Fibroblast of skin of left quadriceps (primary cell): ENCODE measurements around the gene ZNF197.
A peak's percentile ranks its signal among the peaks of the same experiment; 100 is the strongest.
"Not testable (repeated sequence)": the region's sequence is repeated elsewhere in the genome, so short reads cannot be mapped to it uniquely, and the experiment has no call there.

Source experiments
- DNase-seq, 2 experiments: peaks; one replicate each; pipeline ENCODE4 v3.0.0-alpha.2; 2013; ENCODE audit warnings: low read depth in 2 of 2

ZNF197 gene

DNA sequence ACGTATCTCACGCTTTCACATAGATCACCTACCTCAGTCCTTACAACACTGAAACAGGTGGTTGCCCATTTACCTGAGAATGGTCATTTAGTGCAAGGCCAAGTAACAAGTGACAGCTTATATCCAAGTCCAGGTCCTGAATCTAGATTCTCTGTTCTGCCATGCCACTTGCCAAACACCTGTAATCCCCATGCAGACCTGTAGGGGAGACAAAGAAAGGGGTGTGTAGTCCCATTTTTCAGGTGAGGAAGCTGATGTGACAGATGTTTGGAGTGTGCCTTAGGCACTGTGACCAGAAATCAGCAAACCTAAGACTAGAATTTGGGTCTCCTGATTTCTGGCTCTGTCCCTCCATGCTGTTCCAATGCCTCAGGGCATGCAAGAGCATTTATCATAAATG lies 36.4 kb downstream of the ZNF197 start:
- no peak for DNase-seq

DNA sequence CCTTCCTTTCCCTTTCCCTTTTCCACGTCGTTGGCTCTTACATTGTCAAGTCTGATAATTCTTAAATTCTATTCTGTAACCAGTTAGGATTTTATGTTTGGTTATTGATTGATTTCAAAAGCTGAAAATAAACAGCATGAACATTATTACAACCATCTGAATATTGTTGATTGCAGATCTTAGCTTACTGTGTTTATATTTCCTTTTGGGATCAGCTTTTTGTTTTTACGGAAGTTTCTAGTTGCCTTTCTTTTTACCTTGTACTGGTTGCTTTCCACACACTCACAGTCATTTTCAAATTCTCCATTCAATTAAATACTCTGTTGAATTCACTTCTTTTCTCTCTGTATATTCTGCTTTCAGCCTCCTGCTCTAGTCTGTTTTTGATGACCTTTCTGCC lies 40.3 kb downstream of the ZNF197 start:
- DNase-seq: no peak

DNA sequence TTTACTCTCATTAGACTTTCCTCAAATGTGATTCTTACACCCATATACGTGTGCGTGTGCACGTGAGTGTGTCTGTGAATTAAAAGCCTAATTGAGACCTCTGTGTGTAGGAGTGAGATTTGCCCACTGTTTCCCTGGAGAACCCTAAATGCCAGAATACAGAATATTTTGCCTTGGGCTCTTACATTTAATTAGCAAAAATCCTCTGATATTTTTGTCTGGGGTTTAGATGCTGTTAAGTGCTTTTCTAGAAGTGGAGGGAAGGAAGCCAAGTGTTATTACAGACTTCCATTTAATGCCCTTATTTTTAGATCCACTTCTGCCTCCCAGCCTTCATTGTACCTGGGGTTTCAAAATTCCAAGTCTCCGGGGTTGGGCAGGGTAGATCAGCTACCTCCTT lies 41.5 kb downstream of the ZNF197 start:
- DNase-seq: no peak

DNA sequence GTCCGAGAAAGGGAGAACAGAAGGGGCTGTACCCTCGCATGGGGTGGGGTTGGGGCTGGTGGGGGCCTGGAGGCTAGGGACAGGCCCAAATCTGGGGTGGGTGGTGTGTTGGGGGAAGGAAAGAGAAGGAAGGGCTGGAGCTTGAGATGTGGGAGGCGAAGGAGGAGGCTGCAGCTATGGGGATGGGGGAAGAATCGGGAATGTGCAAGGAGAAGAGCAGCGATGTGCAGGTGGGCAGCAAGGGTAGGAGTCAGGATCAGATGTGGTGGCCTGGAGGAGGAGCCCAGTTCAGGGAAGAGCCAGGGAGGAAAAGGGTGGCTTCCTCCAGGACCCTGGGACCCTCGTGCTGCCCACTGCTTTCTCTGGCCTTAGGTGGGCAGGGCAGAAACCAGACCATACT lies 44.9 kb downstream of the ZNF197 start:
- no peak for DNase-seq

DNA sequence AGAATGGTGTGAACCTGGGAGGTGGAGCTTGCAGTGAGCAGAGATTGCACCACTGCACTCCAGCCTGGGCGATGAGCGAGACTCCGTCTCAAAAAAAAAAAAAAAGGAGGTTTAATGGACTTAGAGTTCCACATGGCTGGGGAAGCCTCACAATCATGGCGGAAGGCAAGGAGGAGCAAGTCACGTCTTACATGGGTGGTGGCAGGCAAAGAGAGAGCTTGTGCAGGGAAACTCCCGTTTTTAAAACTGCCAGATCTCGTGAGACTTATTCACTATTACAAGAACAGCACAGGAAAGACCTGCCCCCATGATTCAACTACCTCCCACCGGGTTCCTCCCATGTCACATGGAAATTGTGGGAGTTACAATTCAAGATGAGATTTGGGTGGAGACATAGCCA lies 48.6 kb downstream of the ZNF197 start:
- DNase-seq: not testable (repeated sequence)

DNA sequence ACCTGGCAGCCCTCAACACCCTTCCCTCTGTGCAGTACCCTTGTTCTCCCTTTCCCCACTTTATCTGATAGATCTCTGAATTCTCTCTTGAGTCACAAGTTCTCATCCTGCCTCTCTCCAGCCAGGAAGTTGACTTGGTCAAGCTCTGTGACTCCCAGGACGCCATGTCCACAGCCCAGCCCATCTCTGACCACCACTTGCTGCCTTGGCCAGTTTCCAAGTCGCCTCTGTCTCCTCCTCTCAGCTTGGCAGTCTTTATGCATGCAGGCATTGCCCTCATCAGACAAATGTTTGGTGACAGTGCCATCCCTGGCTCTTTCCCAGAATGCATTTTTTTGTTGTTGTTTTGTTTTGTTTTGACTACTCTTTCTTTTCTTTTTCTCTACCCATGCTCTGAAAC lies 49.4 kb downstream of the ZNF197 start:
- no peak for DNase-seq

DNA sequence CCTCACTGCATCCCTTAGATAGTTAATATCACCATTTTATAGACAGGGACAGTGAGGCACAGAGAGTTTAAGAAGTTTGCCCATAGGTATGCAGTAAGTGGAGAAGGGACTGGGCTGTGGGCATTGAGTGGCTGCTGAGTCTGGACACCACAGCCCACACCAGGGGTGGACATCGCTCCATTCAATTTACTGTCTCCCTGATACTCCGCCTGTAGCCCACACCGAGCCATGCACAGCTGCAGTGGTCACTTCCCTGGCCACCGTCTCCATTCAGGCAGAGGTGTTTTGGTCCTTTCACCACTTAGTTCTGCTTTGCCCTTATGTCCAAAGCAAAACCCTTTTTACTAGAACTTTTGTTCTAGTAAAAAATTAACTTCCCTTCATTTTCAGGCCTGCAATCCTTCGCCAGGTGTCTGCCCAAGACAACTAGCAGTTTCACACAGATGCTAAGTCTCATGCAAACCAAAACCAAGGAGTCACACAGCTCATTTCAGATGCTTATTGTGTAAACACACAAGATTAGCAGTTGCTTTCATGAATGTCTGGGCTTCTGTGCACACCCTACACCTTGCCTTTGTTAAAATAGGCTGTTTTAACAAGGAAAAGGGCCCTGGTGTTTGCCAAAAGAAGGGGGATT lies 53.8 kb downstream of the ZNF197 start:
- DNase-seq: no peak

DNA sequence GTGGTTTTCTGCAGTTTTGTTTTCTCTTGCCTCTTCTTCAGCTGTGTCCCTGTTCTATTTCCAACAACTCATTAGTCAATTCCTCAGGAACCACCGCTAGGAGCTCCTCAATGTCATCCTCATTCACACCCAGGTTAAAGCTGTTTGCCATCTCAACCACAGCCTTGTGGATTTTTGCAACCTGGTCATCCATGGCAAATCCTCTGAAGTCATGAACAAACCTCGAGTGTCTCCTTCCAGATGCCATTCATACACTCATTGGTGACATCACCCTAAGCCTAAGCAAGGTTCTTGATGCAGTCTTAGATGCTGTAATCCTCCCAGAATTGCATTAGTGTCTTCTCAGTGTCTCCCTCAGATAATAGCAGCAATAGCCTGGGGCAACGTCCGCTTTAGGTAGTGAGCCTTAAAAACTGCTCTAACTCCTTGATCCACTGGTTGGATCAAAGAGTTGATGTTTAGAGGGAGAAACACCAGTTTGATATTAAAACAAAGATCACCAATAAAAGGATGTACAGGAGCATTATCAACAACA lies 56.2 kb downstream of the ZNF197 start:
- no peak for DNase-seq

DNA sequence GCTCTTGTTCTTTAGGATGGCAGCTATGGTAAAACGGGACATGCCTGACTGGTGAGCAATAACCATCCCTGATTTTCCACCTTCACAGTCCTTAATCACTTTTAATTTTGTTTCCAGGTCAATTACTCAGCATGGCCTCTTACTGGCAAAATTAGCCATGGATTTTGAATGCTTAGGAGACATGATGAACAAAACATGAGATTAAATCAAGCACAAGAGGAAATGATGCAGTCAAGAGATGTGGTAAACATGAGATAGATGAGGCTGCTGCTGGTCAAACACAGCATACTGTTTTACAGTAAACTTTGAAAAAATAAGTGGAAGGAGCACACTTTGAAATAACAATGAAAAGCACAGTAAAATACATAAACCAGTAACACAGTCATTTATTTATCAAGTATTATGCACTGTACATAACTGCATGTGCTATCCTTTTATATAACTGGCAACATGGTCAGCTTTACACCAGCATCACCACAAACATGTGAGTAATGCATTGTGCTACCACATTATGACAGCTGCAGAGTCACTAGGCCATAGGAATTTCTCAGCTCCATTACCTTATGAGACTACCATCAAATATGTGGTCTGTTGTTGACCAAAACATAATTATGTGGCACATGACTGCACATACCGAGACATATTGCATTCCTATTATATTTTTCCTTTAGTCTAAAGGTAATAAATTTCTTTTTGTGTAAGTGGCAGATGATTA lies 57.5 kb downstream of the ZNF197 start:
- DNase-seq: peak; percentile 1 to 3

DNA sequence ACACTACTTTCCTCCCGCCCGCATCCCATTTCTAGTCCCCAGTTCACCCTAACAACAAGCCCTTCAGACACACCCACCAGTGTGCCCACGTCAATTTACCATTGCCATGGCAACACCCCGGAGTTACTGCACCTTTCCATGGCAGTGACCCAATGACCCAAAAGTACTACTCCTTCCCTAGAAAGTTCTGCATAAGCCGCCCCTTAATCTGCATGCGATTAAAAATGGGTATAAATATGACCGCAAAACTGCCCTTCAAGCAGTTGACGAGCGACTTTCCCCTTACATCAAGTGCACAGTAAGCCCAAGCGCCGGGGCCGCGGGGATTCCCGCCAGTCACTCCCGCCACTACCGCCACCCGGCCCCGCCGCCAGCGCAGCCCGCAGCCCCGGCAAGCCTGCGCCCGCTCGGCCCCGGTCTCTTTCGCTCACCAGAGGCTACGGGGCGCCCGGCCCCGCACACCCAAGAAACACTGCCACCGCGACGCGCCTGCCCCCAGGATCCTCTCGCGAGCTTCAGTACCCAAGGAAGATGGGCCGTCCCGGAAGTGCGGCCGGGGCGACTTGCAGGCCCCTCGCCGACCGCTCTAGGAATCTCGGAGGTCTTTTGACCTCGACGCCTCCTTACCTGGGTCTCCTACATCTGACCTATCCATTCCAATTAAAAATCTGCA lies 60.4 kb downstream of the ZNF197 start:
- DNase-seq: peak; percentile 61 to 66

DNA sequence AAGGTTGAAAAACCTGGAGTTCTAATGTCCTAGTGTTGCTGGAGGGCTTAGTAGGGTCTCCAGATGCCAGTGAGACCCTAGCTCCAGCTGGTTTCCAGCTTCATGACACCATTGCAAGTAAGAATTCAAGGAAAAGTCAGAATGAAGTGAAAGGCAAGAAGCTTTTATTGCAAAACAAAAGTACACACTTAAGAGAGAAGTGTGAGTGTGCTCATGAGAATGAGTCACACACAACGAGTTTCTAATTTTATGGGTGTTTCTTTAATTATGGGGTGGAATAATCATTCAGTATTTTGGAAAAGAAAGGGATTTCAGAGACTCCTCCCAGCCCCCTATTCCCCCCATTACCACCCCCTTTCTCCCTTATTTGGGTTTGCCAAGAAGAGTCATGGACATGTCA lies 63.1 kb downstream of the ZNF197 start:
- no peak for DNase-seq
